Measurements from ENCODE around the gene C4orf36.
"Not testable (repeated sequence)": the region's sequence is repeated elsewhere in the genome, so short reads cannot be mapped to it uniquely, and the experiment has no call there.

C4orf36 gene

GRCh38 chr4:86916392-86916791, 24.2 kb upstream of the C4orf36 start:
- no peak for DNase-seq

- DNase-seq = no peak
These were observed 18.8 kb upstream of the C4orf36 start for GRCh38 chr4:86910820-86911684.

GRCh38 chr4:86910369-86910768, 18.1 kb upstream of the C4orf36 start:
- DNase-seq = no peak

DNA sequence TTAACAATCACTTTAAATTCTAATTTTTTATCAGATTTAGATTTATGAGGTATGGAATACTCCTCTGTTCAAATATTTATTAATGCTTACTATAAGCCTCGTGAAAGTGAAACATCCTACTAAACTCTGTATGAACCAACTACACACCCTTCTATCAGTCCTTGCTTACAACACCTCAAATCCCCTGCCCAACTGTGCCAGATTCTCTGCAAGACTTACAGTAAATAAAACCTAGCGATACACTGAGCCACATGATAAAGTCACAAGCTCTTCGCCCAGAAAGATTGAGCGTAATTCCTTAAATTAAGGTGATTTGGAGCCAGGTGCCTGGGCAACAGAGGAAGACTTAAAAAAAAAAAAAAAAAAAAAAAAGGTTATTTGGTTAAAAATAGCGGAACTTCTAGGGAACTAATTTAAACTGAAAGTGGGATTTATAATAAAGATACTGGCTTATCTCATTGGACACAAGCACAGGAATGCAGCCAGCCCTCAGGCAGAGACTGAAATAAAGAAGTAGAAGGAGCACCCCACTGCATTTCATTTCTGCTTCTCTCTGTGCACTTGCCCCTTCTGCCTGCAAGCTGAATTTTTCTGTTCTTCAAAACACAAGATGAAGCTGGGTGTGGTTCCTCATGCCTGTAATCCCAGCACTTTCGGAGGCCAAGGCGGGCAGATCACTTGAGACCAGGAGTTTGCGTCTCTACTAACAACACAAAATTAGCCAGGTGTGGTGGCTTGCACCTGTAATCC, 17.5 kb upstream of the C4orf36 start:
- no peak for DNase-seq

GRCh38 chr4:86908251-86908657, 16.0 kb upstream of the C4orf36 start:
- DNase-seq = no peak

DNA sequence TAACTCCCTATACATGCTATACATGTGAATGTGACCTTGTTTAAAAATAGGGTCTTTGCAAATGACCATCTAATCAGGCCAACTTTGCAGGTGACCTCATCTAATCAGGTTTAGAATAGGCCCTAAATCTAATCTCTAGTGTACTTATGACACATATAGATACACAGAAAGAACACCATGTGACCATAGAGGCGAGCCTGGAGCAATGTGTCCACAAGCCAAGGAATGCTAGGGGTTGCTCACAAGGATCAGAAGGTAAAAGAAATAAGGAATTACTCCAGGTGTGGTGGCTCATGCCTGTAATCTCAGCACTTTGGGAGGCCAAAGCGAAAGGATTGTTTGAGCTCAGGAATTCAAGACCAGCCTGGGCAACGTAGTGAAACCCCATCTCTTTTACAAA, 9.6 kb upstream of the C4orf36 start:
- no peak for DNase-seq

- no peak for DNase-seq
These were observed 6.3 kb upstream of the C4orf36 start for GRCh38 chr4:86898562-86898961.

GRCh38 chr4:86896596-86896995, 4.4 kb upstream of the C4orf36 start:
- no peak for DNase-seq

GRCh38 chr4:86895692-86896488, 3.7 kb upstream of the C4orf36 start:
- DNase-seq = no peak

GRCh38 chr4:86894455-86894854, 2.2 kb upstream of the C4orf36 start:
- DNase-seq = no peak

DNA sequence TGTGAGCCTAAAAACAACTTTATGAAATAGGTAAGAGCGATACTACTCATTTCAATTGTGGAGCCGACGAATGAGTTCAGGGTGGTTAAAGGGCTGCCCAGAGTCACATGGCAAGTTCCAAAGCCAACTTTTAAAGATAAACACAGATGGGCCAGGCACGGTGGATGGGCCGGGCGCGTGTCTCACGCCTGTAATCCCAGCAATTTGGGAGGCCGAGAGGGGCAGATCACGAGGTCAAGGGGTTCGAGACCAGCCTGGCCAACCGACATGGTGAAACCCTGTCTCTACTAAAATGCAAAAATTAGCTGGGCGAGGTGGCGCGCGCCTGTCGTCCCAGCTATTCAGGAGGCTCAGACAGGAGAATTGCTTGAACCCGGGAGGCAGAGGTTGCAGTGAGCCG, 914 bp upstream of the C4orf36 start:
- DNase-seq = no peak

DNA sequence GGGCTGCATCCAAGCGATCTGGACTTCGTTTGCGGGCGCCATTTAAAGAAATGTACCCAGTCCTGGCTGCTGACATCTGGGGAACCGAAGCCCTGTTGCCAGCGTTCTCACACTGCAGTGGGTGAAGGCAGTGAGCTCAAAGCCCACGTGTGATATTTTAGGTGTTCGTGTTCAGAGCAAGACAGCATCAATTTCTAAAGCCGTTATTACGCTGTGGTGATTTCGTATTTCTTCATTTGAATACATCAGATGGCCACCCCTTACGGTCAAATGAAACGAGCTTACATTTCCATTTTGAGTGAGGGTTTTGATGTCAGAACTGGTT, 376 bp upstream of the C4orf36 start:
- DNase-seq = no peak

- DNase-seq = no peak
These were observed 1.4 kb downstream of the C4orf36 start for GRCh38 chr4:86890790-86891189.

GRCh38 chr4:86879641-86880040, 12.6 kb downstream of the C4orf36 start:
- no peak for DNase-seq

DNA sequence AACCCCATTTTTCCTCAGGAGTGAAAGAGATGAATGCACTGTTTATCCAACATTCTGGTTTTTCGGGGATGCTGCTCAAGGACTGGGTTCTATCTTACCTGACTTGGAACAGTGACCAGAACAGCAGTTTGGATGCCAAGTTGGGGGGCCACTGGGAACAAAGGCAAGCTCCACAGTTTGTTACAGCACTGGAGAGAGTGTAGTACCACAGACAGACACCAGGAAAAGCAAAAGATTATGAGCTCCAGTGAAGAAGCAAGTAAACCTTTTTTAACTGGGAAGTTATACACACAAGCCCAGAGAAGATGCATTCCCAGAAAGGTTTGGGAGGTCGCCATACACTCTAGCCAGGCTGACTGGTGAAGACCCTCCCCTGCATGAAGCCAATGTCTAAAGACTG, 13.6 kb downstream of the C4orf36 start:
- DNase-seq = no peak

GRCh38 chr4:86876894-86877685, 15.1 kb downstream of the C4orf36 start:
- no peak for DNase-seq

GRCh38 chr4:86875436-86875835, 16.8 kb downstream of the C4orf36 start:
- not testable (repeated sequence) for DNase-seq

DNA sequence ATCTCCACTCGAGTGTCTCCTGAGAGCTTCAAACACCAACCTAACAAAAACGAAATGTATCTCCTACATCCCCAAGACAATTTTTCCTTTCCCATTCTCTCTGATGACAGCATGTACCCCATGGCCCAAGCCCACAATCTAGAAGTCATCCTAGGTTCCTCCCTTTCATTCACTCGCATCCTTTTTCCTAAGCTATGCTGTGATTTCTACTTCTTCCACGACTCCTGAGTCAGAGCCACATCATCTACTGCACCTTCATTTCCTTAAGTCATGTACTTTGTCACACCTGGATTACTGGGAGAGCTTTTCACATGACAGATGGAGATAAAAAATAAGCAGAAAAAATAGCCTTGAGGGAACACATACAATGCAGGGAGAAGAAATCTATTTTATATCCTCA, 20.1 kb downstream of the C4orf36 start:
- DNase-seq = no peak

GRCh38 chr4:86870442-86871069, 21.7 kb downstream of the C4orf36 start:
- no peak for DNase-seq

DNA sequence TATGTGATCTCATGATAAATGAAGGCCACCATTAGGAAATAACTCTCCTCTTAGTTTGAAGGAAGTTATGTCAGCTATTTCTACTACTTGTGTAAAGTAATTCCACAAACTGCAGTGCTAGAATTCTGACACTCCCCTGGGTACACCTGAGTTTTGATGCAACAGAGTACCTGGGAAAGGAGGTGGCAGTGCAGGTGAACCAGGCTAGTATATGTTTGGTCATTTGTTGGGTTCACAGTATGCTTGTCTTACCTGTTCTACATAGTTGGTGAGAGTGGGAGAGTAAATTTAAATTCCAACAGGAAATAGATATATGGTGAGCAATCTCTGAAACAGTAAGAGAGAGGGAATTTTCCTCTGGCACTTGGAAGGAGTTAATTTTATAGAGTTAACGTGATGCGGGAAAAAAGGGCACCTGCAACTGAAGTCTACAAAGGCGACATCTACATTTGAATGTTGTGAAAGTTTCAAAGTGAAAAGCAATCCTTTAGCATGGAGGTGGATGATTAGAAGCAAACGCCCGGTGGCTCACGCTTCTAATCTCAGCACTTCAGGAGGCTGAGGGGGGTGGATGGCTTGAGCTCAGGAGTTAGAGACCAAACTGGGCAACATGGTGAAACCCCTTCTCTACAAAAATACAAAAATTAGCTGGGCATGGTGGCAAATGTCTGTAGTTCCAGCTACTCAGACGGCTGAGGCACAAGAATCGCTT, 34.7 kb downstream of the C4orf36 start:
- DNase-seq = no peak

- no peak for DNase-seq
These were observed 35.3 kb downstream of the C4orf36 start for GRCh38 chr4:86856896-86857295.

GRCh38 chr4:86855572-86855971, 36.6 kb downstream of the C4orf36 start:
- no peak for DNase-seq

Measured in CD4-positive, alpha-beta T cell treated with Interleukin-17A for 4 hours (primary cell).